ENCODE results near the gene CHPT1.

GRCh38 chr12:101678081-101678480 lies 19.4 kb upstream of the CHPT1 start:
- no peak for TF ChIP-seq CTCF (IDR thresholded peaks at IDR 0.05; ENCODE audit: extremely low read depth in 1 of 2, insufficient read depth in 1 of 2, low read depth in 1 of 2, low read length in 2 of 2)
- no peak for TF ChIP-seq JUN (IDR thresholded peaks at IDR 0.05; ENCODE audit: borderline replicate concordance, insufficient read depth, insufficient read length, low read depth)
- TF ChIP-seq POLR2A (IDR thresholded peaks at IDR 0.05; ENCODE audit: low read depth, low read length): no peak
- TF ChIP-seq EZH2 (IDR thresholded peaks at IDR 0.05; ENCODE audit: borderline replicate concordance, low read depth, low read length, severe bottlenecking): no peak
- no peak for TF ChIP-seq POLR2AphosphoS5 (IDR thresholded peaks at IDR 0.05; ENCODE audit: insufficient read depth, low read depth, low read length)
- TF ChIP-seq FOS (IDR thresholded peaks at IDR 0.05; ENCODE audit: borderline replicate concordance, insufficient read depth, low read length): no peak
- TF ChIP-seq GATA2 (IDR thresholded peaks at IDR 0.05; ENCODE audit: insufficient read depth, insufficient read length, low read depth, low read length): no peak
- TF ChIP-seq MYC (IDR thresholded peaks at IDR 0.05; ENCODE audit: low read depth, low read length): no peak
- no peak for TF ChIP-seq MAX (IDR thresholded peaks at IDR 0.05; ENCODE audit: insufficient read depth, insufficient read length)

All from endothelial cell of umbilical vein (primary cell).